Stomach (tissue), 4 donors: ENCODE results near the gene ACTMAP.

Source experiments
- CTCF ChIP-seq, 7 experiments: fragments of 450-650 bp in 4 of 7; fragments of 200-600 bp in 3 of 7; sonication (generic) in 3 of 7; IDR thresholded peaks; one replicate each; pipeline ENCODE4 v1.5.1; 2016 to 2019; ENCODE audit warnings: antibody characterized with exemption in 7 of 7, control low read depth in 2 of 7, mild to moderate bottlenecking in 1 of 7
- EP300 ChIP-seq: sonication (generic); formaldehyde crosslinking; IDR thresholded peaks from one replicate; pipeline ENCODE4 v1.6.1; 2017; ENCODE audit warnings: antibody characterized with exemption
- POLR2A ChIP-seq, 4 donors: fragments of 450-650 bp; IDR thresholded peaks; one replicate each; pipeline ENCODE4 v1.6.1; 2016; ENCODE audit warnings: antibody characterized with exemption in 4 of 4, control low read depth in 2 of 4, mild to moderate bottlenecking in 1 of 4, moderate library complexity in 1 of 4
- POLR2AphosphoS5 ChIP-seq, 3 donors: sonication (generic); formaldehyde crosslinking; IDR thresholded peaks; one replicate each; pipeline ENCODE4 v1.6.1; 2016; ENCODE audit warnings: antibody characterized with exemption in 3 of 3

- TF ChIP-seq CTCF (IDR thresholded peaks at IDR 0.05) (no peak), POLR2AphosphoS5 (IDR thresholded peaks at IDR 0.05) (no peak), EP300 (no peak), POLR2A (IDR thresholded peaks at IDR 0.05) (no peak)
Observed at GRCh38 chr19:40755791-40756190, 5.5 kb upstream of the ACTMAP start.
